Suprapubic skin (tissue), 4 donors: ENCODE measurements around the gene CEP76. TPM values are rescaled to one million over a fixed set of nuclear protein-coding genes. Genes with fewer than 3 reads are reported as not detected.
A peak's percentile ranks its signal among the peaks of the same experiment; 100 is the strongest.

ENCODE experiments used
- DNase-seq, 2 donors: peaks; one replicate each; pipeline ENCODE4 v3.0.0-alpha.2; 2019; ENCODE audit warnings: low spot score in 2 of 2
- H3K27ac ChIP-seq: fragments of 200-600 bp; sonication (generic); one replicate; pipeline ENCODE4 v1.5.1; 2019
- H3K27me3 ChIP-seq: fragments of 200-600 bp; sonication (generic); one replicate; pipeline ENCODE4 v1.5.1; 2019
- H3K36me3 ChIP-seq: fragments of 200-600 bp; sonication (generic); one replicate; pipeline ENCODE4 v1.5.1; 2019
- H3K4me1 ChIP-seq: fragments of 200-600 bp; sonication (generic); one replicate; pipeline ENCODE4 v1.5.1; 2019
- H3K4me3 ChIP-seq: fragments of 200-600 bp; sonication (generic); one replicate; pipeline ENCODE4 v1.5.1; 2019; ENCODE audit warnings: mild to moderate bottlenecking
- H3K9me3 ChIP-seq: fragments of 200-600 bp; sonication (generic); one replicate; pipeline ENCODE4 v1.5.1; 2019
- EP300 ChIP-seq: sonication (generic); formaldehyde crosslinking; IDR thresholded peaks from one replicate; pipeline ENCODE4 v1.6.1; 2017; ENCODE audit warnings: antibody characterized with exemption
- POLR2A ChIP-seq, 2 donors: fragments of 450-650 bp; IDR thresholded peaks; one replicate each; pipeline ENCODE4 v1.6.1; 2017; ENCODE audit warnings: antibody characterized with exemption in 2 of 2, mild to moderate bottlenecking in 2 of 2, moderate library complexity in 2 of 2
- POLR2AphosphoS5 ChIP-seq, 3 donors: sonication (generic); formaldehyde crosslinking; IDR thresholded peaks; one replicate each; pipeline ENCODE4 v1.6.1; 2017; ENCODE audit warnings: antibody characterized with exemption in 3 of 3
- WGBS: methylation state at CpG from one replicate; pipeline ENCODE4 v1.1.5; 2018; 5-methylcytosine and 5-hydroxymethylcytosine counted together
- total RNA-seq, 4 donors: library from RNA; depleted of rRNA; stranded (reverse); fragments of >200 nt; gene quantifications; one replicate each; pipeline ENCODE4 v1.1.0, GENCODE V29; 2016
- TF ChIP-seq, protein P1 (sequence below), 2 donors: fragments of 200-600 bp in 1 of 2; fragments of 450-650 bp in 1 of 2; sonication (generic) in 1 of 2; IDR thresholded peaks; one replicate each; pipeline ENCODE4 v1.5.1; 2016 to 2019; ENCODE audit warnings: antibody characterized with exemption in 2 of 2, mild to moderate bottlenecking in 1 of 2, moderate library complexity in 1 of 2

The CEP76 gene
- total RNA-seq, 4 donors from 2014 or later = 6.5 to 14.8 (median 11.3) TPM

- peaks cover 35% of the 10 kb centered on the region for H3K4me1 ChIP-seq
These were observed 609 bp upstream of the CEP76 start for GRCh38 chr18:12703096-12703567.

GRCh38 chr18:12701161-12701560 lies 1.4 kb downstream of the CEP76 start:
- 70% methylated on average over 3 of the region's 3 CpGs for WGBS
- no peaks in the 10 kb centered on the region for H3K36me3 ChIP-seq
- H3K4me1 ChIP-seq = peaks cover 35% of the 10 kb centered on the region
- H3K9me3 ChIP-seq = no peaks in the 10 kb centered on the region
- H3K4me3 ChIP-seq = peak overlapping the region; percentile 95
- H3K27me3 ChIP-seq = no peaks in the 10 kb centered on the region
- DNase-seq = no peak
- TF ChIP-seq, protein P1, sequence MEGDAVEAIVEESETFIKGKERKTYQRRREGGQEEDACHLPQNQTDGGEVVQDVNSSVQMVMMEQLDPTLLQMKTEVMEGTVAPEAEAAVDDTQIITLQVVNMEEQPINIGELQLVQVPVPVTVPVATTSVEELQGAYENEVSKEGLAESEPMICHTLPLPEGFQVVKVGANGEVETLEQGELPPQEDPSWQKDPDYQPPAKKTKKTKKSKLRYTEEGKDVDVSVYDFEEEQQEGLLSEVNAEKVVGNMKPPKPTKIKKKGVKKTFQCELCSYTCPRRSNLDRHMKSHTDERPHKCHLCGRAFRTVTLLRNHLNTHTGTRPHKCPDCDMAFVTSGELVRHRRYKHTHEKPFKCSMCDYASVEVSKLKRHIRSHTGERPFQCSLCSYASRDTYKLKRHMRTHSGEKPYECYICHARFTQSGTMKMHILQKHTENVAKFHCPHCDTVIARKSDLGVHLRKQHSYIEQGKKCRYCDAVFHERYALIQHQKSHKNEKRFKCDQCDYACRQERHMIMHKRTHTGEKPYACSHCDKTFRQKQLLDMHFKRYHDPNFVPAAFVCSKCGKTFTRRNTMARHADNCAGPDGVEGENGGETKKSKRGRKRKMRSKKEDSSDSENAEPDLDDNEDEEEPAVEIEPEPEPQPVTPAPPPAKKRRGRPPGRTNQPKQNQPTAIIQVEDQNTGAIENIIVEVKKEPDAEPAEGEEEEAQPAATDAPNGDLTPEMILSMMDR (IDR thresholded peaks at IDR 0.05) = no peak
- TF ChIP-seq POLR2A (IDR thresholded peaks at IDR 0.05) (no peak), EP300 (no peak), POLR2AphosphoS5 (IDR thresholded peaks at IDR 0.05) (no peak)
- H3K27ac ChIP-seq = no peak overlapping the region

More at GRCh38 chr18:12703096-12703567, 609 bp upstream of the CEP76 start:
- WGBS = 0% methylated on average over 26 of the region's 28 CpGs
- no peaks in the 10 kb centered on the region for H3K9me3 ChIP-seq
- peak in 1 of 2 donors; percentile 18 for TF ChIP-seq POLR2A (IDR thresholded peaks at IDR 0.05)
- TF ChIP-seq POLR2AphosphoS5 (IDR thresholded peaks at IDR 0.05) = no peak
- H3K27ac ChIP-seq = peak overlapping the region; percentile 98
- H3K36me3 ChIP-seq = peaks cover 10% of the 10 kb centered on the region
- no peaks in the 10 kb centered on the region for H3K27me3 ChIP-seq
- no peak for DNase-seq
- peak overlapping the region; percentile 95 for H3K4me3 ChIP-seq

DNA sequence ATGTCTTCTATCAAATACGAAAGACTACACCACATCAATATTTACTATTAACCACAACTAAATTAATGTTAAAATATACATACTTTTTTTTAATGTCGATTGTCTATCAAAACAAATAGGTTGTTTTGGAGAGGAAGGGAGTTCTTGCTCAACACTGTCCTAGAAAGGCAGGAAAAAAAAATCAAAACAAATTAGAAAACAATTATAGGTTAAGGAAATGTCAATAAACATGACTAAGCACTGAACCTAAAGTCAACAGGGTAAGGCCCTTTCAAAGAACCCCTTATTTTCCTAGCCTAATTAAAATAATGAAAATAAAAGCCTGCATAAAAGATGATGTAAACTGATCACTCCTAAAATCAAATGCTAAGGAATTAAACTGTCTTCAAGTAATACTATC lies 2.8 kb downstream of the CEP76 start:
- DNase-seq = no peak
- no peaks in the 10 kb centered on the region for H3K27me3 ChIP-seq
- H3K27ac ChIP-seq = no peak overlapping the region
- no peak for TF ChIP-seq EP300
- TF ChIP-seq, protein P1 (IDR thresholded peaks at IDR 0.05) = no peak
- no peak for TF ChIP-seq POLR2A (IDR thresholded peaks at IDR 0.05)
- TF ChIP-seq POLR2AphosphoS5 (IDR thresholded peaks at IDR 0.05) = no peak
- H3K4me1 ChIP-seq = peaks cover 29% of the 10 kb centered on the region
- 79% methylated on average over 2 of the region's 2 CpGs for WGBS
- no peak overlapping the region for H3K4me3 ChIP-seq
- no peaks in the 10 kb centered on the region for H3K9me3 ChIP-seq
- H3K36me3 ChIP-seq = no peaks in the 10 kb centered on the region

GRCh38 chr18:12694032-12694431 lies 8.5 kb downstream of the CEP76 start:
- DNase-seq = no peak
- no peak overlapping the region for H3K4me3 ChIP-seq
- no peaks in the 10 kb centered on the region for H3K27me3 ChIP-seq
- H3K36me3 ChIP-seq = peaks cover 4% of the 10 kb centered on the region
- TF ChIP-seq EP300 (no peak), POLR2A (IDR thresholded peaks at IDR 0.05) (no peak), POLR2AphosphoS5 (IDR thresholded peaks at IDR 0.05) (no peak)
- TF ChIP-seq, protein P1 (IDR thresholded peaks at IDR 0.05) = no peak
- H3K27ac ChIP-seq = peak overlapping the region; percentile 34
- H3K4me1 ChIP-seq = peaks cover 6% of the 10 kb centered on the region
- 64% methylated on average over 2 of the region's 2 CpGs for WGBS
- H3K9me3 ChIP-seq = no peaks in the 10 kb centered on the region

DNA sequence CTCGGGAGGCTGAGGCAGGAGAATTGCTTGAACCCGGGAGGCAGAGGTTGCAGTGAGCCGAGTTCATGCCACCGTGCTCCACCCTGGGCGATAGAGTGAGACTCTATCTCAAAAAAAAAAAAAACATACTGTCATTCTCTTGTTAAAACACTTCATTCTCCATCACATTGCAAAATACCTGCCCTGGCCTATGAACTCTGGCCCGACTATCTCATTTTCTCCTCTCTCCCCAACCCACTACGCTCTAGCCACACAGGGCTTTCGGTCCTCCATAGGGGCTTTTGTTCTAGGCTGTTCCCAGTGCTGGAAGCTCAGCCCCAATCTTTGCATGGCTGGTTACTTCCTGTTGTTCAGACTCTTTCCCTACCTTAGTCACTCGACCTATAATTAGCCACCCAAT lies 10.3 kb downstream of the CEP76 start:
- Histone ChIP-seq H3K27ac (no peak overlapping the region), H3K4me3 (no peak overlapping the region), H3K27me3 (no peaks in the 10 kb centered on the region), H3K9me3 (no peaks in the 10 kb centered on the region), H3K36me3 (peaks cover 10% of the 10 kb centered on the region), H3K4me1 (peaks cover 6% of the 10 kb centered on the region)
- no peak for TF ChIP-seq POLR2A (IDR thresholded peaks at IDR 0.05)
- TF ChIP-seq EP300 = no peak
- TF ChIP-seq, protein P1 (IDR thresholded peaks at IDR 0.05) = no peak
- no peak for TF ChIP-seq POLR2AphosphoS5 (IDR thresholded peaks at IDR 0.05)
- WGBS = 94% methylated on average over 9 of the region's 9 CpGs
- DNase-seq = no peak
